GM18951 (cell line): Measurements from ENCODE around the gene SERTM2.

ENCODE experiments used
- POLR2A ChIP-seq: IDR thresholded peaks from 4 replicates; pipeline ENCODE4 v1.6.1; 2011; ENCODE audit warnings: mild to moderate bottlenecking; ENCODE audit not compliant: insufficient read length, insufficient read depth; ENCODE audit errors: extremely low read depth
- in situ Hi-C: fragments of 300-500 bp; cut with MboI; formaldehyde crosslinking; loops from one replicate; pipeline ENCODE4 v1.12.0; 2022; ENCODE audit warnings: low sequenced_read_pairs, mixed read lengths, inconsistent platforms; ENCODE audit not compliant: unreplicated experiment

SERTM2 gene

DNA sequence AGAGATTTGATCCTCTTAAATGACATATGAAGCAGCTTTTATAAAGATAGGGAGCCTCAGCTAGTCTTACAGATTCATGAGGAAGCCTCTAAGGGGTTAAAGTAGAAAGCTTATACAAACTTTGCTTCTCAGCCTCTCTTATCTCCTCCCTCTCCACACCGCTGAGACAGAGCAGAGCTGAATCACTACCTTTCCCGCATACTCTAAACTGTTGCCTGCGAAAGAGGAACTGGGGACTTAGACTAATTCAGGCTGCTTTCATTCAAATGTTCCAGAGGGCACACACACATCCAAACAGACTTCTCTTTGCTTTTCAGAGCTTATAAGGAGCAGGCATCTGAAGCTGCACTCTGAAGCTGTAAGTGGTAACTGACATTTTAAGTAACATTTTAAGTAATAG is at the start of gene SERTM2:
Gene SERTM2, plus strand, starts transcription at position 169 of the 400 bp plus-strand sequence. CDS start 7,213 bp downstream, outside the sequence.
- TF ChIP-seq POLR2A = no peak
- in situ Hi-C loops = no loop called here

GRCh38 chrX:111465669-111466068 is 45.8 kb upstream of the SERTM2 start:
- no peak for TF ChIP-seq POLR2A
- in situ Hi-C loops = no loop called here

DNA sequence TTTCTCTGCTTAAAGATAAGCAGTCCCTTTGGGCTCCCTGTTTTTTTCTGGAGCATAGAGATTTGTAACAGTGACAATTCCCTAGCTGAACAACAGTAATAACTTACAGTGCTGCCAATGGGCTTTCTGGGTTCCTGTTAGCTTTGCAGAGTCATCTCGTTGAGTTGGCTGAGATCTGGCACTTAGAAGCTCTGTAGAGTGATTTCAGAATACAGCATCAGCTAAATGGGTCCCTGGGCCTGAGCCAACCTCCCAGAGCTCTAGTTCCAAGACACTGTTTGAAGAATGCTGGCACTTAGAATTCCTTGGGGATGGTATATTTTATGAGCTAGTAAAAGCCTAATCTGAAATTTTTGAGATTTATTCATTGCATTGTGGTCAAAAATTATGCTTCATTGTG is 43.5 kb upstream of the SERTM2 start:
- TF ChIP-seq POLR2A = no peak
- in situ Hi-C loops = no loop called here

DNA sequence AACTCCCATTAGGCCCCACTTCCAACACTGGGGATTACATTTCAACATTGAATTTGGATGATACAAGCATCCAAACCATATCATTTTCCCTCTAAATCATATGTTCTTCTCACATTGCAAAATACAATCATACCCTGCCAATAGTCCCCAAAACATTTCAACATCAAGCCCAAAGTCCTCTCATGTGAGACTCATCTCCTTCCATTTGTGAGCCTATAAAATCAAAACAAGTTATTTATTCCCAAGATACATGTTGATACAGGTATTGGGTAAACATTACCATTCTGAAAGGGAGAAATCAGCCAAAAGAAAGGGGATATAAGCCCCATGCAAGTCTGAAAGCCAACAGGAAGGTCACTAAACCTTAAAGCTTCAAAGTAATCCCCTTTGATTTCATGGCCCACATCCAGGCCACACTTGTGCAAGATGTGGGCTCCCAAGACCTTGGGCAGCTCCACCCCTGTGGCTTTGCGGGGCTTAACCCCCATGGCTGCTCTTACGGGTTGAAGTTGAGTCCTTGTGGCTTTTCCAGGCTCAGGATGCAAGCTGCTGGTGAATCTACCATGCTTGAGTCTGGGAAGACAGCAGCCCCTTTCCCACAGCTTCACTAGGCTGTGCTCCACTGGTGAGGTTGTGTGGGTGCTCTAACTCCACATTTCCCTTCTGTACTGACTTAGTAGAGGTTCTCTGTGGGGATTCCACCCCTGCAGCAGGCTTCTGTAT is 40.6 kb upstream of the SERTM2 start:
- TF ChIP-seq POLR2A = no peak
- in situ Hi-C loops = no loop called here

DNA sequence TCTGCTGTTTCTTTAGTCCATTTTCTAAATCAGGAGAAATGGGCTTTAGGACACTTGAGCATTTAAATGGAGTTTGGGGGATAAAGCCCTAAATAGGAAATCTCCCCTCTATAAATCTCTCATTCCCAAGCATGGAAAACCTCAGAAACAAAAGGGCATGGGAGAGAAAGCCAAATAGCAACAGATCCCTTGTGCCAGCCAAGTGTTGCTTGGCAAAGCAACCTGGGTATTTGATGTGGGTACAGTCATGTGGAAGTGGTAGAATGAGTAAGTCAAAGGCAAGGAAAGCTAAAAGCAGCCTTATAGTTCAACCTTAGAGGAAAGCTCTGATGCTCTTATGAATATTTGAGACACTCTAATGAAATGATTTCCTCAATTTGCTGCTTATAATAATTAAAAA is 29.5 kb upstream of the SERTM2 start:
- TF ChIP-seq POLR2A = no peak
- in situ Hi-C loops = no loop called here

DNA sequence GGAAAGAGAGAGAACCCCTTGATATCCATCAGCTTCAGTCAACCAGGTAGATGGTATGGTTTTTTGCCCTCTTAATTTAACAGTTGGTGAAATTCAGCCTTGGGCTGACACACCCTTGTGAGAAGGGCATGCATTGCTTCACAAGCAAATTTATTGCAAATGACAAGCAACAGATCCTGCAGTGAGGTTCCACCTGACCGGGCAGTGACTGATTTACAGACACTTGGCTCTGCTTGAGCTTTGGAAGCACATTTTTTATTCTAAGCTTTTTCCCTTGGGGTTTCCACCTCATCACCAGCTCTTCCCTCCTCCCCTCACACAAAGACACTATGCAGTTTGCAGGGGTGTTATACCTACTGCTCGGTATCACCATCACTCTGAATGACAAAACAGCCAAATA is 28.3 kb upstream of the SERTM2 start:
- no peak for TF ChIP-seq POLR2A
- in situ Hi-C loops = no loop called here

- in situ Hi-C loops = no loop called here
- no peak for TF ChIP-seq POLR2A
Observed at GRCh38 chrX:111483881-111484280, 27.6 kb upstream of the SERTM2 start.

- TF ChIP-seq POLR2A = no peak
- in situ Hi-C loops = no loop called here
Observed at GRCh38 chrX:111490688-111491087, 20.8 kb upstream of the SERTM2 start.

- in situ Hi-C loops = no loop called here
- TF ChIP-seq POLR2A = no peak
Observed at GRCh38 chrX:111492085-111492484, 19.4 kb upstream of the SERTM2 start.

DNA sequence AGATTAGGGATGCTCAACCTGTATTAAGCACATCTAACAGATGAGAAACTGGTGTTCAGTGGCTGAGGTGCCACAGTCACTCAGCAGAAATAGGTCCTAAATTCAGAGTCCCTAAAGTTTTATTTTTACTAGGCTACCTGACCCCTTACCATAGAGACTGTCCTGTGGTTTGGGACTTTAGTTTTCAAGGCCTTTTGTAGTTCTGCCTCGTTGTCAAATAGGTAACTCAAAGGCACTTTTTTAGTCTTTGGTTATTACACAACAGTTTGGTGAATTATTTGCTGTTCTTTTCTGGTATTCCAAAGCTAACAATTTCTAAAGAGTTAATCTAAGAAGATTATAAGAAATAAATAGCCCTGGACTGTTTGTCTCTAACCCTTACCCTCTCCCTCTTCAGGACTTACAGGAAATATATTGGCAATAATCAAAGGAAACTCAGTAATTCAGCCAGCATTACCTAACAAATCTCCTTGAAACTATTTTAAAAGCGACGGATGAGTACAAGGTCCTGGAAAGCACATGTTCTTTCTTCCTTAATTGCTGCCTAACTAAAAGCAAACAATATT is 12.8 kb upstream of the SERTM2 start:
- in situ Hi-C loops = no loop called here
- no peak for TF ChIP-seq POLR2A

DNA sequence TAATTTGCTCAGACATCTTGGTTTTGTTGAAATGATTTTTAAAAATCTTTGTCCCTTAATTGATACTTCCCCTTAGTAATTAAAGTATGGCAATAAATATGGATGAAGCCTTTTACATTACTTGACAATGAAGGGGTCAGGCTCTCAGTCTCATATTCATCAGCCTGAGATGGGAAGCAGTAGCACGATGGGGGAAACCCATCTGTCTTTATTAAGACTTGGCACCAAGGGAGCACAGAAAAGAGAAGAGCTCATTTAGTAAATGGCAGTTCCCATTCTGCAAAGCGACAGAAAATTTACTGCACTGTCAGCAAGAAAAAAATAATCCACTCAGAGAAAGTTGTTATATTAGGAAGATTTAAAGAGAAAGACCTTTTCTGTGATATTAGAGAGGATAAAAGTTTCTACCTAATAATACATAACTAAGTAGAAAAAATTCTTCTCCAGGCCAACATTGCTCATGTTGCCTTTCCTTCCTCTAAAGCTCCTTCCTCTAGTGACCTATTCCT is 7.9 kb upstream of the SERTM2 start:
- no peak for TF ChIP-seq POLR2A
- in situ Hi-C loops = no loop called here

DNA sequence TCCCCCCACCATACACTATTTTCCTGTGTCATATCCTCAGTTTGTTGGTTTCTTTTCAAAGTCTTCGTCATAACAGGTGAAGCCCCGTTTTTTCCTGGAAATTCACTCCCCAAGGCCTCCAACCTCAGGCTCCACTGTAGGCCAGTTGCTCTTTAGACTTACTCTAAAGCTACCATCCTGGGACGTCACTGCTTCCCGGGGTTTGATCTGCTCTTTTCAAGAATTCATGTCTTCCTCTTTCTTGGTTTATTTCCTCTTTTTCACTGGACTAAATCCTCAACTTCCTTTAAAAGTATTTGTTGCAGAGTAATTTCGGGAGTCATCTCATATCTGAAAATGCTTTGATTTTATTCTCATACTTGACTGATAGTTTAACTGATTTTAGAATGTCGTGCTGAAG is 6.5 kb upstream of the SERTM2 start:
- no peak for TF ChIP-seq POLR2A
- in situ Hi-C loops = no loop called here

- in situ Hi-C loops = no loop called here
- no peak for TF ChIP-seq POLR2A
Observed at GRCh38 chrX:111505783-111506182, 5.7 kb upstream of the SERTM2 start.

GRCh38 chrX:111506826-111507225 is 4.6 kb upstream of the SERTM2 start:
- in situ Hi-C loops = no loop called here
- TF ChIP-seq POLR2A = no peak
